ENCODE results near the gene UBE3C. TPM values are rescaled to one million over a fixed set of nuclear protein-coding genes. Genes with fewer than 3 reads are reported as not detected.
A peak's percentile ranks its signal among the peaks of the same experiment; 100 is the strongest.
"Not testable (repeated sequence)": the region's sequence is repeated elsewhere in the genome, so short reads cannot be mapped to it uniquely, and the experiment has no call there.

Gene UBE3C
- total and polyA plus RNA-seq, 10 donors, result 9.7 to 81.6 (median 59.1) TPM

- H3K27ac ChIP-seq; intact Hi-C loops (cut with DNase I; ENCODE audit: low total_unique reads); H3K4me3 ChIP-seq; DNase-seq; H3K9me3 ChIP-seq; H3K27me3 ChIP-seq (replicated peaks in 1 of 7); H3K4me1 ChIP-seq: not testable (repeated sequence)
- 88 to 95% (median 89%) methylated on average over 18 of the region's 18 CpGs for WGBS, 5 donors
- peak in 1 of 3 donors; percentile 27 for TF ChIP-seq POLR2AphosphoS5 (IDR thresholded peaks at IDR 0.05)
- peaks cover 0 to 89% (median 58%) of the 10 kb centered on the region in 6 donors for H3K36me3 ChIP-seq
Measured at GRCh38 chr7:157254781-157255180, 116.1 kb downstream of the UBE3C start.

DNA sequence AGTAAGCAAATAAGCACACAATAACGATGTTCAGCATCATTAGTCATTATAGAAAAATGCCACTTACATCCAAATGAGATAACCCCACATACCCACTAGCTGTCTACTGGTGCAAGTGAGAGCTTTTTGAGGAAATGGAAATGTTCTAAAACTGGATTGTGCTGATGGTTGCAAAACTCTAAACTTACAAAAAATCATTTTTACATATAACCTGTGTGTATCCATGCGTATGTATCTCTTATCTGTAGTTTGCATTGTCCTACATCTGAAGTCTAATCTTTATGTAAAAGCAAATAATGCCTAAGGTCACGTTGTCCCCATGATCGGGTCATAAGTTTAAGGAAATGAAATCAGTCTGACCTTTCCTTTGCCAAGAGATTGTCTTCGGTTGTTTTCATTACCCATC lies 116.5 kb downstream of the UBE3C start:
- no peak for TF ChIP-seq CTCF (IDR thresholded peaks at IDR 0.05 in 8 of 11, conservative IDR thresholded peaks at IDR 0.05 in 3 of 11)
- no peak for TF ChIP-seq POLR2AphosphoS5 (IDR thresholded peaks at IDR 0.05)
- no peak for TF ChIP-seq POLR2A (IDR thresholded peaks at IDR 0.05)
- H3K36me3 ChIP-seq, result peaks cover 0 to 89% (median 62%) of the 10 kb centered on the region in 6 donors
- 51 to 75% (median 64%) methylated on average over 5 of the region's 5 CpGs for WGBS, 5 donors
- no peak for DNase-seq
- intact Hi-C loops (cut with DNase I; ENCODE audit: low total_unique reads), result no loop called here
- H3K4me1 ChIP-seq, result peaks cover 0 to 7% (median 0%) of the 10 kb centered on the region in 6 donors
- no peak overlapping the region for H3K27ac ChIP-seq
- no peaks in the 10 kb centered on the region for H3K27me3 ChIP-seq (replicated peaks in 1 of 7)
- no peak overlapping the region for H3K4me3 ChIP-seq
- no peaks in the 10 kb centered on the region for H3K9me3 ChIP-seq

- H3K4me1 ChIP-seq, result no peaks in the 10 kb centered on the region
- TF ChIP-seq POLR2A (IDR thresholded peaks at IDR 0.05) (no peak), POLR2AphosphoS5 (IDR thresholded peaks at IDR 0.05) (peak in 1 of 3 donors; percentile 22)
- 95 to 98% (median 98%) methylated on average over 23 of the region's 23 CpGs for WGBS, 5 donors
- H3K36me3 ChIP-seq, result peaks cover 2 to 100% (median 77%) of the 10 kb centered on the region in 6 donors
- no peaks in the 10 kb centered on the region for H3K27me3 ChIP-seq (replicated peaks in 1 of 7)
- no peak overlapping the region for H3K4me3 ChIP-seq
- no peaks in the 10 kb centered on the region for H3K9me3 ChIP-seq
- H3K27ac ChIP-seq, result peak overlapping the region in 1 of 8 donors; percentile 32
- intact Hi-C loops (cut with DNase I; ENCODE audit: low total_unique reads), result no loop called here
- no peak for DNase-seq
Measured at GRCh38 chr7:157263156-157263555, 124.4 kb downstream of the UBE3C start.

- WGBS, 5 donors, result 91 to 96% (median 94%) methylated on average over 12 of the region's 12 CpGs
- TF ChIP-seq CTCF (IDR thresholded peaks at IDR 0.05 in 8 of 11, conservative IDR thresholded peaks at IDR 0.05 in 3 of 11) (no peak), POLR2A (IDR thresholded peaks at IDR 0.05) (no peak), POLR2AphosphoS5 (IDR thresholded peaks at IDR 0.05) (no peak)
- H3K27me3 ChIP-seq (replicated peaks in 1 of 7), result no peaks in the 10 kb centered on the region
- DNase-seq, result no peak
- H3K4me3 ChIP-seq, result no peak overlapping the region
- no peak overlapping the region for H3K27ac ChIP-seq
- H3K36me3 ChIP-seq, result peaks cover 5 to 100% (median 67%) of the 10 kb centered on the region in 6 donors
- H3K9me3 ChIP-seq, result no peaks in the 10 kb centered on the region
- no peaks in the 10 kb centered on the region for H3K4me1 ChIP-seq
- intact Hi-C loops (cut with DNase I; ENCODE audit: low total_unique reads), result no loop called here
Measured at GRCh38 chr7:157265051-157265450, 126.3 kb downstream of the UBE3C start.

DNA sequence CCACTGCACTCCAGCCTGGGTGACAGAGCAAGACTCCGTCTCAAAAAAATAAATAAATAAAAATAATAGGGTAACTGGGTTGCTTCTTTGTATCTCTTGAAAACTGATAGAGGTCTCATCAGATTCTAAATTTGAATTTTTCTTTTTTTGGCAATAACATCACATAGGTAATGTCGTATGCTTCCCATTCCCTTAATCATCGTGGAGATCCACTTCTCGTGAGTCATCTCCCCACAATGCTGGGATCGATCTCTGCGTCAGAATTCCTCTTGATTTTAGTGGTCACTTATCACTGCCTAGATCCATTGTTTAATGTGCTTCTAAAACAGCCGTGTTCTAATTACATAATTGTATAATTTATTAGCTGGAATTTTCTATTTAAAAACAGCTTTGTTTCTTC lies 127.5 kb downstream of the UBE3C start:
- H3K27me3 ChIP-seq (replicated peaks in 1 of 7), result no peaks in the 10 kb centered on the region
- no peak for TF ChIP-seq CTCF (IDR thresholded peaks at IDR 0.05 in 8 of 11, conservative IDR thresholded peaks at IDR 0.05 in 3 of 11)
- TF ChIP-seq POLR2AphosphoS5 (IDR thresholded peaks at IDR 0.05), result no peak
- no peak for TF ChIP-seq POLR2A (IDR thresholded peaks at IDR 0.05)
- no peaks in the 10 kb centered on the region for H3K9me3 ChIP-seq
- H3K36me3 ChIP-seq, result peaks cover 5 to 100% (median 64%) of the 10 kb centered on the region in 6 donors
- no peaks in the 10 kb centered on the region for H3K4me1 ChIP-seq
- H3K4me3 ChIP-seq, result no peak overlapping the region
- DNase-seq, result no peak
- no peak overlapping the region for H3K27ac ChIP-seq
- intact Hi-C loops (cut with DNase I; ENCODE audit: low total_unique reads), result no loop called here
- 92 to 95% (median 93%) methylated on average over 7 of the region's 7 CpGs for WGBS, 5 donors

All from spleen (tissue), 11 donors.